Upper lobe of left lung (tissue), 4 donors: Measurements from ENCODE around the gene ZNF385D.

Experiments used
- EP300 ChIP-seq, 4 donors: sonication (generic); formaldehyde crosslinking; IDR thresholded peaks; one replicate each; pipeline ENCODE4 v1.5.1; 2017; ENCODE audit warnings: antibody characterized with exemption in 4 of 4, control low read depth in 2 of 4
- POLR2A ChIP-seq, 4 donors: fragments of 450-650 bp; IDR thresholded peaks; one replicate each; pipeline ENCODE4 v1.5.1; 2016 to 2017; ENCODE audit warnings: antibody characterized with exemption in 4 of 4, mild to moderate bottlenecking in 2 of 4

DNA sequence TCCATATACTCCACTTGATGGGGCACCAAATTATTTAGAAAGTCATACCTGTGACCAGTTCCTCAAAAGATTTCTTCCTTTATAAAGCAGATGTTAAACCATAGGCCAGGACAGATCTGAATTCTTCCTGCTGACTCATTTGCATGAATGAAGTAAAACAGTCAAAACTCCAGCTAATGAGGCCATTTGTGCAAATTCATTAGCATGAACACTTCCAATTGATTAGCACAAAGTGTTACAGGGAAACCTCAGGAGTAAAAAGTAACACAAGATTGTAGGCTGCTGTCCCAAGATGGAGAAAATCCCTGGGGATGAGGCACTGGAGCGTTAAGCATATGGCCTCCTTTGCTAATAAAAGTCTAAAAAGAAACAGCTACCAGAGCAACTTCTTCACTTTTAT, 149.8 kb downstream of the ZNF385D start:
- TF ChIP-seq POLR2A (IDR thresholded peaks at IDR 0.05) = no peak
- TF ChIP-seq EP300 (IDR thresholded peaks at IDR 0.05) = no peak
